ENCODE data around the gene CAMK2G.
"Not testable (repeated sequence)": the region's sequence is repeated elsewhere in the genome, so short reads cannot be mapped to it uniquely, and the experiment has no call there.

CAMK2G gene

DNA sequence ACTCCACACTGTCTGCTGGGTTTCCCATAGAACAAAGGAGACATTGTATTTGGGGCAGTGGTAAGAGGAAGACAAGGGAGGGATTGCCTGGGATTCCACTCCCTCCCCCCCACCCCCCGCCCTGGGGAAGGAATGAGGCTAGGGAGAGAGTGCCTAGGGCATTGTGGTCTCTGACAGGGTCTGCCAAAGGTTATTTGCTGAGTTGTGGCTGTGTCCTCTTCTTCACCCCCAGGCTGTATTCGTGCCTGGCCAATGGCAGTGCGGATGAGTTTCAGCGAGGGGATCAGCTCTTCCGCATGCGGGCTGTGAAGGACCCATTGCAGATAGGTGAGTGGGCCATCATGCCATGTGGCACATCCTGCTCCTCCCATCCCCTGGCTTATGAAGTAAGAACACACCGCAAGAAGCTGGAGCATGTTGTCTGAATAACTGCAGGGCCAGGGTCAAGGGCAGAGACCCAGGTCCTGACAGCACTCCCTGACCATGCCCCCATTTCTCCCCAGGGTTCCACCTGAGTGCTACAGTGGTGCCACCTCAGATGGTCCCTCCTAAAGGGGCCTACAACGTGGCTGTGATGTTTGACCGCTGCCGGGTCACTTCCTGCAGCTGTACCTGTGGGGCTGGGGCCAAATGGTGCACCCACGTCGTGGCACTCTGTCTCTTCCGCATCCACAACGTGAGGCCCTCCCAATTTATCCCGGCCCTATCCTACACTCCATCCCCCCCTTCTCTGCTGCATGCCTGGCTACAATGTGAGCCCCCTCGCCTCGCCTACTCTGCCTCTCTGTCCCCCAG lies 85.3 kb downstream of the CAMK2G start:
- no peak for DNase-seq

DNA sequence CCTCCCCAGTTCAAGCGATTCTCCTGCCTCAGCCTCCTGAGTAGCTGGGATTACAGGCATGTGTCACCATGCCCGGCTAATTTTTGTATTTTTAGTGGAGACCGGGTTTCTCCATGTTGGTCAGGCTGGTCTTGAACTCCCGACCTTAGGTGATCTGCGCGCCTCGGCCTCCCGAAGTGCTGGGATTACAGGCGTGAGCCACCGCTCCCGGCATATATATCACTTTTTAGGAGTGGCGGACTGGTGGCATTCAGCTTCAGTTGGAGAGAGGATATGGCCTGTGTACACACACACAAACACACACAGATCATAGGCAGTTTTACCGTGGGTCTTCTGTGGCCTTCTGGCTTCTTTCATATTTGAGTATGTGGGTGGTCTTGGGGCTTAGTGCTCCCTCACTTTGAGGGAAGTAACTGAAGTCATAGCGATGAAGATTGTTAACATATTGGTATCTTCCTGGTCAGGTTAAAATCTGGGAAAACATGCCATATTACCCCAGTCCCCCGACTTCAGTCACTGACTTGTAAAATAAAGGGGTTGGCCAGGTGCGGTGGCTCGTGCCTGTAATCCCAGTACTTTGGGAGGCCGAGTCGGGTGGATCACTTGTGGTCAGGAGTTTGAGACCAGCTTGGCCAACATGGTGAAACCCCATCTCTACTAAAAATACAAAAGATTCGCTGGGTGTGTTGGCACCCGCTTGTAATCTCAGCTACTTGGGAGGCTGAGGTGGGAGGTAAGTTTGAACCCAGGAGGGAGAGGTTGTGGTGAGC lies 87.1 kb downstream of the CAMK2G start:
- DNase-seq = not testable (repeated sequence)

DNA sequence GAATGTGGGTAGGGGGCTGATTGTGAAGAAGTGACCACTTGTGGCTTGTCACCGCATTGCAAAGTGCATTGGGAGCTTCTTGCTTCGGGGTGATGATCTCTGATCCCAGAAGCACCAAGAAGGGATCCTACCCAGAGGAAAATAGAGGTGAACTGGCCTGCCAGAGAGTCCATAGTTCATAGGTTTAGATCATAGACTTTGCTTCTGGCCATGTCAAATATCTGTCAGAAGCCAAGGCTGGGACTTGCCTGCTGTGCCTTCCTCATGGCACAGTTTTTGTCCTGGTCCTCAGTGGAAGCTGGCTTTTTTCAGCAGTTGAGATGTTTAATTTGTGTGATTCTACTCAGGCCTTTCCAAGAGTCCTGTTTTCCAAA lies 87.9 kb downstream of the CAMK2G start:
- DNase-seq = no peak

DNA sequence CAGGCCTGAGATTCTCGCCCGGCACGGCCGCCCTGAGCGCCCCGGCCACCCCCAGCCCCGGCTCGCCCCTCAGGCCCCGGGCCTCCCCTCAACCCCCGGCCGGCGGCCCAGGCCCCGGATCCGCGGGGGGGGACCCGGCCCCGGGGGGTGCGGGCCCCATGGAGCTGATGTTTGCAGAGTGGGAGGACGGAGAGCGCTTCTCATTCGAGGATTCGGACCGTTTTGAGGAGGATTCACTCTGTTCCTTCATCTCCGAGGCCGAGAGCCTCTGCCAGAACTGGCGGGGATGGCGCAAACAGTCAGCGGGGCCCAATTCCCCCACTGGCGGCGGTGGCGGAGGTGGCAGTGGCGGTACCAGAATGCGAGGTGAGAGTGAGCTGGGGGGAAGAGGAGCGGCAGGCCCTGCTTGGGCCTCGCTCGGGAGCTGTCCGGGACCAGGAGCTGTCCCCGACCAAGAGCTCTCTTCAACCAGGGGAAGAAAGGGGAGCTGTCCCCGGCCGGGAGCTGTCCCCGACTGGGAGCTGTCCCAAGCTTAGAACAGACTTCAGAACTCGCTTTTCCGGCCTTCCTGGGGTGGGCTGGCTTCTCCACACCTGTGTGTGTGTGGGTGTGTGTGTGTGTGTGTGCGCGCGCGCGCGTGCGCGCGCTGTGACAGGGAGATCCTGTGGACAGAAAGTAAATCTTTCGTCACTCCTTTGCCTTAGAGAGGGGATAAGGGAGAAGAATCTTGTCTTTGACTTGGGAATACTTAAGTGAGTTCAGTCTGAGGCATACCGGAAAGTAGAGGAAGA lies 88.4 kb downstream of the CAMK2G start:
- peak; percentile 62 to 65 for DNase-seq

DNA sequence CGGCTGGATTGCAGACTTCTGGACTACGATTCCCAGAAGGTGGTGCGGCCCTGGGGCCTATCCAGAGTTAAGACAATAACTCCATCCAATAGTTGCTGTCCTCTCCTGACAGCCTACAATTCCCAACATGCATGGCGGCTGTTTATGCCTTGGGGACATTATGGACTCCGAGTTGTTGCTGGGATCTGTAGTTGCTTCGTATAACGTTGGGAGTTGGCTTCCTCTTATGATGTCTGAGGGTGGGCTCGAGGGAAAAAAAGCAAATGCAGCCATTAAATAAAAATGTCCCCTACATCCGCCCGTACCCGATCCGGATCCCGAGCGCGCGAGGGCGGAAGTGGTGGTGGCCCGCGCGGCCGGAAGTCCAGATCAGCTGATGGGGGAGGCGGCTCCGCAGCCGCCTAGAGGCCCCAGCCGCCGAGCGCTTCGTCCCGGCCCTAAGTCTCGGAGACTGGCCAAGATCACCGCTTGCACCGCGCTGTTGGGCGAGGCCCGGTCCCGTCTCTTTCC lies 89.1 kb downstream of the CAMK2G start, which contains the start of gene ZSWIM8:
TSS of gene ZSWIM8 (plus strand) at position 396 of the 510 bp plus-strand sequence. CDS start 273 bp downstream, outside the sequence.
- DNase-seq = peak; percentile 89 to 90

DNA sequence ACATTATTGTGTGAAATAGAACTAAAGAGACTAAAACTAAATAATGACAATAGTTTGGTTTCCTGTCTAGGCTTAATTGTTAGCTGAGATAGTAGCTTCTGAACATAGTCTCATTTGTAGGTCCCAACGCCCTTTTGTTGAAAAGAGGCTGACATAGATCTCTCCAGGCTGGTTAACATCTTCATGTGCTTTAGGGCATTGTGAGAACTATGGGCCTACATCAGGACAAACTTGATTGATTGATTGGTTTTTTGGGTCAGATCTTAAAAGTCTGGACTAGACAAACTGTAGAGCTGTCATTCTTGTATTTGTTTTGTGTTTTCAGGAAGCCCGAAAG lies 91.6 kb downstream of the CAMK2G start:
- no peak for DNase-seq

DNA sequence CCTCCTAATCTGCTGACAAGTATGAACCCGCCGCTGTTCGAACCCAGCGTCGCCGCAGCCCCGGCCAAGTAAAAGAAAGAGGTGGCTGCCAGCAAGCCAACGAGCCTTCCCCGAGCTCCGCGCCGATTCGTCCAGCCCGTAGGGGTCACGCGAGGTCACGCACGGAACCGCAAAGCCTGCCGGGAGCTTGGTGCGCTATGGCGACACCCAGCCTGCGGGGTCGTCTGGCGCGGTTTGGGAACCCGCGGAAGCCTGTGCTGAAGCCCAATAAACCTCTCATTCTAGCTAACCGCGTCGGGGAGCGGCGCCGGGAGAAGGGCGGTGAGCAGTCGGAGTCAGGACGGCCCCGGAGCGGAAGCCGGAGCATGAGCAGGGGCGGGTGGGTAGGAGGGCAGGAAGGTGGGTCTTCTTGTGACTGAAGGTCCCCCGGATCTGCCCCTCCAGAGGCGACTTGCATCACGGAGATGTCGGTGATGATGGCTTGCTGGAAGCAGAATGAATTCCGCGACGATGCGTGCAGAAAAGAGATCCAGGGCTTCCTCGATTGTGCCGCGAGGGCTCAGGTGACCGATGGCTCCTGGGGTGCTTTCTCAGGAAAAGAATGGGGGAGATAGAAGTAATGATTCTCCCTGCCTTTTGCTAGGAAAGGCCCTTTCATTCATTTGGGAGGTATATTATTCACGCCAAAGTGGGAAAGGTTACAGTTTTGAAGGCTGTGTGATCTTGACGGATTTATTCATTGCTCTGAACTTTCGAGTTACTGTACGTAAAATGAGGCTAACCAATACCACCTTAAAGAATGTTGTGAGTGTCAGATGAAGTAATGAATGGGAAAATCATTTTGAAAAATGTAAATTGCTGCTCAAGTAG lies 92.2 kb downstream of the CAMK2G start, which contains the start of gene CHCHD1:
TSS of gene CHCHD1 (plus strand) at position 170 of the 870 bp plus-strand sequence. CDS start at position 198, 28 bp downstream.
- peak; percentile 95 to 96 for DNase-seq

DNA sequence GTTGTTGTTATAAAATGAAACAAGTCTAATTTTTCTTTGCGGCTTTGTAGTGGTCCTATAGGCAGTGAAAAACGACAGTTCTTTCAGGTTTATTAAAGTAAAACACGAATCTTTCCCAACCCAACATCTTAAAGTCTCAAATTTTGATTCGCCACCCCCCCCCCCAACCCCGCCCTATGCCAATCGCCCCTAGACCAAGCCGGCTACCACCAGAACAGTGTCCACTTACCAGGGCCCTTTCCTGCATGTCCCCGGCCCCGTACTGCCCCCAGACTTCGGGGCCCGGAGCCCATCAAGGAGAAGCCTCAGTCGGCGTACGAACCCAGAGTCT lies 92.8 kb downstream of the CAMK2G start:
- no peak for DNase-seq

DNA sequence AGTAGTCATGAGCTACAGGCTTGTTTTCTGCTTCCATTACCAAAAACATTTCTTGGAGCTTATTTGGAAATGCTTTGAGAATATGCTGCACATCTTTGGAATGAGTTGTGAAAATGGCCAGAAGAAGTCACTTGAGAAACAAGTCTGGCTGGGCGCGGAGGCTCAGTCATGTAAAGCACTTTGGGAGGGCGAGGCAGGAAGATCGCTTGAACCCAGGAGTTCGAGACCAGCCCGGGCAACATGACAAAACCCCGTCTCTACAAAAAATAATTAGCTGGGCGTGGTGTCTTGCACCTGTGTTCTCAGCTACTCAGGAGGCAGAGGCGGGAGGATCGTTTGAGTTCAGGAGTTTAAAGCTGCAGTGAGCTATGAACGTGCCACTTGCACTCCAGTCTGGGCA lies 93.4 kb downstream of the CAMK2G start:
- DNase-seq = no peak

DNA sequence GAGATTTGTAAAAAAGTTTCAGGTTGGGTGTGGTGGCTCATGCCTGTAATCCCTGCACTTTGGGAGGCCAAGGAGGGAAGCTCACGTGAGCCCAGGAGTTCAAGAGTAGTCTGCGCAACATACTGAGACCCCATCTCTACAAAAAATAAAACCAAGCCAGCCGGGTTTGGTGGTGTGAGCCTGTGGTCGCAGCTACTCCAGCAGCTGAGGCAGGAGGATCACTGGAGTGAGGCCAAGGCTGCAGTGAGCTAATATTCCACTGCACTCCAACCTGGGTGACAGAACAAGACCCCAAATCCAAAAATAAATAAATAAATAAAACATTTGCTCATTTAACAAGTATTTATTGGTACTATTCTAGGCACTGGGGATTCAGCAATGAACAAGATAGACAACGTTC lies 94.1 kb downstream of the CAMK2G start:
- DNase-seq = no peak

DNA sequence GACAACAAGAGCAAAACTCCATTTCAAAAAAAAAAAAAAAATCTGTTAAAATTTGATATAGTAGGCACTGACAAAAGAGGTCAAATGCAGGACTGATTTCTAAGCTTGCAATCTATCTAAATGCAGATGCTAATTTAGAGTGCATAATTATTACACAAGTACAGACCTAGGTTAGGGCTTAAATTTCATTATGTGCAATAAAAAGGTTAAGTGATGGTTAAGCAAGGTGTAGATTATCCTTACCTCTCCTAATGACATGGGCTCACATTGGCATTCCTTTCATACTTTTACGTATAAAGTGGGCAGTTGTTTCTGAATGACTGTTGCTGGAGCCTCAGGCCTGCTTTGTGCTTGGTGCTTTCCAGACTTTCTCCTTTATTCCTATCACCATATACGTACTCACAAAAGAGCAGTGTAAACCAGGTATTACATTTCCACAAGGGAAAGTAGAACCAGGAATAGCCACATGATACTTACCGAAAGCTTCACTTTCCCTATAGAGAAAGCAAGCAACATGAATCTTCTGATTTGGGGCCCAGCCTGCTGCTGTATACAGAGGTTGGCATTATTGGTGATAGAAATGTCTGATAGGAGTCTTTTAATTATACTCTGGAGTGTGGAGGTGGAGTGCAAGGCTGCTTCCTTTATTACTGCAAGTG lies 94.7 kb downstream of the CAMK2G start:
- no peak for DNase-seq

DNA sequence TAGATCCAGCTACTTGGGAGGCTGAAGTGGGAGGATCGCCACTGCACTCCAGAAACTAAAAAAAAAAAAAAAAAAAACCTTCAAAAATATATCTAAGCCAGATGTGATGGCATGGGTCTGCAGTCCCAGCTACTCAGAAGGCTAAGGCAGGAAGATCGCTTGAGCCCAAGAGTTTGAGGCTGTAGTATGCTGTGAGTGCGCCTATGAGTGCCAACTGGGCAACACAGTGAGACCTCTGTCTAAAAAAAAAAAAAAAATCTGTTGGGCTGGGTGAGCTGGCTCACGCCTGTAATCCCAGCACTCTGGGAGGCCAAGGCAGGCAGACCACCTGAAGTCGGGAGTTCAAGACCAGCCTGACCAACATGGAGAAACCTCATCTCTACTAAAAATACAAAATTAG lies 95.3 kb downstream of the CAMK2G start:
- DNase-seq = no peak

DNA sequence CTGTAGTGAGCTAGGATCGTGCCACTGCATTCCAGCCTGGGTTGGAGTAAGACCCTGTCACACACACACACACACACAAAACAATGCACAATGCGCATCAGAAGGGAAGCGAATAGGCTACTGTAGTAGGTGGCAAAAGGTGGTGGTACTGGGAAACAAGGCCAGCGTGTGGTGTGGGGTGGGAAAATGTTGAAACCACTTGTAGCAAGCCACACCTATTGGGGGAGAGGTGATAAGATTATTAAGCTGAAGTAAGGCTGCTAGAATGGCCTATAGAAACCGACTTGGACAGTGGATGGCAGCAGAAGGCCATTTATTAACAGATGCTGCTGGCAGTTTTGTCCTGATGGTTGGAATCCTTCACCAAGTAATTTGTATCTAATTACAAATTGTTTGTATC lies 99.7 kb downstream of the CAMK2G start:
- DNase-seq = no peak

DNA sequence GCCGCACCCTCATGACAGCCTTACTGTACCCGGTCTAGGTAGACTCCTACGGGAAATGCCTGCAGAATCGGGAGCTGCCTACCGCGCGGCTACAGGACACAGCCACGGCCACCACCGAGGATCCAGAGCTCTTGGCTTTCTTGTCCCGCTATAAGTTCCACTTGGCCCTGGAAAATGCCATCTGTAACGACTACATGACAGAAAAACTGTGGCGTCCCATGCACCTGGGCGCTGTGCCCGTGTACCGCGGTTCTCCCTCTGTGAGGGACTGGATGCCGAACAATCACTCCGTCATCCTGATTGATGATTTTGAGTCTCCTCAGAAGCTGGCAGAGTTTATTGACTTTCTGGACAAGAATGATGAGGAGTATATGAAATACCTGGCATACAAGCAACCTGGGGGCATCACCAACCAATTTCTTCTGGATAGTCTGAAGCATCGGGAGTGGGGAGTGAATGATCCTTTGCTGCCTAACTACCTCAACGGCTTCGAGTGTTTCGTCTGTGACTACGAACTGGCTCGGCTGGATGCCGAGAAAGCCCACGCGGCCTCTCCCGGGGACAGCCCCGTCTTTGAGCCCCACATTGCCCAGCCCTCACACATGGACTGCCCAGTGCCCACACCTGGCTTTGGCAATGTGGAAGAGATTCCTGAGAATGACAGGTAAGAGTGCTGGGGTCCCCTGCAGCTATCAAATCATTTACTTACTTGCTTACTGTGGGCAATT lies 101.0 kb downstream of the CAMK2G start:
- DNase-seq = peak; percentile 42 to 48

DNA sequence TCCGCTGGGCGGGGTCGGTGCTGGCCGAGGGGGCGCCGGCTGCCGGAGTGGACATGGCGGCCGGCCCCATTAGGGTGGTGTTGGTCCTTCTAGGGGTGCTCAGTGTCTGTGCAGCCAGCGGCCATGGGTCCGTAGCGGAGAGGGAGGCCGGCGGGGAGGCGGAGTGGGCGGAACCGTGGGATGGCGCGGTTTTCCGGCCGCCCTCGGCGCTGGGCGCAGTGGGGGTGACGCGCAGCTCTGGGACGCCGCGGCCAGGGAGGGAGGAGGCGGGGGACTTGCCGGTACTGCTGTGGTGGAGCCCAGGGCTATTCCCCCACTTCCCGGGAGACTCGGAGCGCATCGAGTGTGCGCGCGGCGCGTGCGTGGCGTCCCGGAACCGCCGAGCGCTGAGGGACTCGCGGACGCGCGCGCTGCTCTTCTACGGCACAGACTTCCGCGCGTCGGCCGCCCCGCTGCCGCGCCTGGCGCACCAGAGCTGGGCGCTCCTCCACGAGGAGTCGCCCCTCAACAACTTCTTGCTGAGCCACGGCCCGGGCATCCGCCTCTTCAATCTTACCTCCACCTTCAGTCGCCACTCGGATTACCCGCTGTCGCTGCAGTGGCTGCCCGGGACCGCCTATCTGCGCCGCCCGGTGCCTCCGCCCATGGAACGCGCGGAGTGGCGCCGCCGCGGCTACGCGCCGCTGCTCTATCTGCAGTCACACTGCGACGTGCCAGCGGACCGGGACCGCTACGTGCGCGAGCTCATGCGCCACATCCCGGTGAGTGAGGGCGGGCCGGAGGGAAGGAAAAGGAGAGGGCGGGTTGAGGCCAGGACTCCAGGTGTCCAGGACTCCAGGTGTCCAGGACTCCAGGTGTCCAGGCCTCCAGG lies 101.8 kb downstream of the CAMK2G start:
- DNase-seq = peak; percentile 87 to 88

DNA sequence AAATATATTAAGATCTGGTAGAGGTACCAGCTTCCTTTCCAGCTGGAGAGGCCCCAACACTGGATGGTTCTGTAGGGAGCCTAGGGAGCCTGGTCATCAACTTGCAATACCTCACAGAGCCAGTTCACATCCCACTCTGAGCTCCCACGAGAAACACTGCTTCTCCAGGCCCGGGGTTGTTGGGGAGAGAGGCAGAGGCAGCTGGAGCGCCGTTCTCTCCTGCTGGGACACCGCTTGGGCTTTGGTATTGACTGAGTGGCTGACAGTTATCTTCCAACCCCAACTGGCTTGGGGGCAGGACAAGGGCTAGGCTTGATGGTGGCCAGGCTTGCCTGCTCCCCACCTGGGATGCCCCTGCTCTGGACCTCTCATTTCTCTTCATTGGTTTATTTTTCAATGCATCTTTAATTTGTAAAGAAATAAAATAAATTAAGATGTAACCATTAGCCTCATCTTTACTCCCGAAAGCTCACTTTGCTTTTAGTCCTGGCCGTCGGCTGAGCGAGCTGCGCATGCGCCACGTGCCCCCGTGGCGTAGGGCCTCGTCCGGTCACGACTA lies 102.6 kb downstream of the CAMK2G start:
- DNase-seq = no peak

DNA sequence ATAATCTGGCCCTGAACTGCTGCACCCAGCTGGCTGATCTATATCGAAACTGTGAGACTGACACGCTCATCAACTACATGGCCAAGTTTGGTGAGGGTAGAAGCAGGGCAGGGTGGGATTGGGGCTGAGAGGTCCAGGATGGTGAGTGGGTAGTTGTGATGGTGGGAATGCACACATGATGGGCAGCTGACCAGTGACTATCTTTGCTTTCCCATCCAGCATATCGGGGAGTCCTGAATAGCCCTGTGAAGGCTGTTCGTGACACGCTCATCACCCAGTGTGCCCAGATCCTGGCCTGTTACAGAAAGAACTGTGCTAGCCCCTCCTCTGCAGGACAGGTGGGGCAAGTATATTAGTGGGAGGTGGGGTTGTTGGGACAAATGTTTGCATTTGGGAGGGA lies 105.0 kb downstream of the CAMK2G start:
- DNase-seq = no peak

DNA sequence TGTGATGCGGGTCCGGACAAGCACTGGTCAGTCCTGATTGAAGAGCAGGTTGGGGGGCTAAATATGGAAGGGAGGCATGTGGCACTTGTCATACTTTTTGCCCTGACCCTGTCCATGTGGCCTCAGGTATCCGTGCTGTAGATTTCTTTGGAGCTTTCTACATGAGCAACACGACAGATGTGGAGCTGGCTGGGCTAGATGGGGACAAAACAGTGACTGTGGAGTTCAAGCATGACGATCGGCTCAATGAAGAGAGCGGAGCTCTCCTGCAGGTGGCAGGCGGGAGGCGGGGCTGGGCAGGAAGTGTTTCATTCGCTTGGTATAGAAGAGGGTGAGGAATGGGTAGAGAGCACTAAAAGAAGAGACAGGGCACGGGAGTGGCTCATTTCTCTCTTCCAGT lies 105.5 kb downstream of the CAMK2G start:
- DNase-seq = peak; percentile 49 to 67

DNA sequence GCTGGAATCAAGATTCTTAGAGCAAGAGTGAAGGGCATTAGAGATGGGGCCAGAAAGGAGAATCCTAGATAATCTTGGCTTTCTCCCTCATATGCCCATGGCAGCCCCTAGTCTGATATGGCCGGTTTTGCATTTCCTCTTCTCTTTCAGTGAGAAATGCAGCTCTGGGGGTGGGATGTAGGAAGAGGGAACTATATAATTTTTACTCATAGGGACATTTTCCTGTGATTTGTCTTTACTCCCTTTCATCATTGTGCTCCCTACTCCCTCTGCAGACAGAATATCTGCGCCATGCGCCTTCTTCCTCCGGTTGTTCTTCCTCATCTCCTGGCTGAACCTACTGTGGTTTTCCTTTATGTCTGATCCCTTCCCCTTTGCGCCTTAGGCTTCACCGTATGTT lies 109.3 kb downstream of the CAMK2G start:
- DNase-seq = no peak

DNA sequence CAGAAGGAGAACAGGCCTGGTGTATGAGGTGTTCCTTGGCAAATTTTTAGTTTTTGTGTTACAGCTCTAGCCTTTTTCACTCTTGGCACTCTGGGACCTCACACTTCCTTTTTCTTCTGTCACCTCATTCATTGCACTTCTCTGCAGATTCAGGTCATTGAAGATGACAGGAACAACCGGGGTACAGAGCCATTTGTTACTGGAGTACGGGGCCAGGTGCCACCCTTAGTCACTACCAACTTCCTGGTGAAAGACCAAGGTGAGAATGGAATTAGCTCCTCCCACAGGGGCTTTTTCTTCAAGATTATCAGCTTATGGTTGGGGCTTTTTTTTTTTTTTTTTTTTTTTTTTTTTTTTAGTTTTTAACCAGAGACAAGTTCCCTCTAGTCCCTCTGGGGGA lies 111.0 kb downstream of the CAMK2G start:
- DNase-seq = no peak

All from activated T-cell treated with anti-CD3 and anti-CD28 coated beads, Interleukin-2, amount 50 U/mL, for 48 hours (primary cell).